GM19455 (cell line): ENCODE results near the gene SLC43A2.
"Not testable (repeated sequence)": the region's sequence is repeated elsewhere in the genome, so short reads cannot be mapped to it uniquely, and the experiment has no call there.

Experiments used
- ATAC-seq: cut with Tn5 transposase; IDR thresholded peaks from one replicate; pipeline ENCODE4 v1.9.1; 2021; ENCODE audit not compliant: unreplicated experiment

The SLC43A2 gene

DNA sequence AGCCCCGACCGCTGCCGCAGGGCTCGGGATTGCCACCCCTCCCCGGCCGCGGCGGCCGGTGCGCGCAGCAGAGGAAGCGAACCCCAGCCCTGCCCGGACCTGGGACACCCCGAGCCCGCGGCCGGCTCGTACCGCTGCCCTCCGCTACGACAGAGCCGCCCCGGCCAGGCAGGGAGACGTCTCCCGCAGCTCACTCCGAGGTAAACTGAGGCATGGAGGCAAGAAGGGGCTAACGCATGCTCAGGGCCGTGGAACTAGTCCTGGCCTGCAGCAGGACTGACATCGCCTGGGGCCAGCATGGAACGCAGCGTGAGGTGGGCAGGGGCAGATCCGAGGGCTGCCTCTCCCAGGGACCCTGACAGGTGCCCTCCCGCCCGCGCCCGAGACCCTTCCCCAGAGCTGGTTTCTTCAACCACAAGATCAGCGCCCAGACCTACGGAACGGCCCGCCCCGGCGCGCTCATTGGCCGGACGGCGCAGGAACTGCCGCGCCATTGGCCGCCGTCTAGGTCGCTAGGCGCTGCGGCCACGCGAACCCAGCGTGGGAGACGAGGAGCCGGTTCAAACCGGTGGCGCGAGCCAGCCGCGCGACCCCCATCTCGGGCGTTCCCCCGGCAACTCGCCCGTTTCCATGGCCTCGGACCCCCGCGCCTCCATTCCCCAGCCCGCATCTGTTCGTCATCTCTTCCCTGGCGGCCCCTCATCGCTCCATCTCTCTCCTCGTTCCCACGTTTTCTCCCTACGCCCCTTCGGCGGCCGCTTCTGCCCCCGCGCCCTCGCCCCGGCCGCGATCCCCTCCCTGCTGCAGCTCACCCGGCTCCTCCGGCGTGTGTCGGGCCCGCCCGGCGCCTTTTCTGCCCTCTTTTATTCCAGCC is at the start of gene SLC43A2:
Gene SLC43A2 (minus strand): TSS at position 853 of the 874 bp plus-strand sequence. CDS start 960 bp downstream, outside the sequence.
- ATAC-seq: peak; percentile 55

DNA sequence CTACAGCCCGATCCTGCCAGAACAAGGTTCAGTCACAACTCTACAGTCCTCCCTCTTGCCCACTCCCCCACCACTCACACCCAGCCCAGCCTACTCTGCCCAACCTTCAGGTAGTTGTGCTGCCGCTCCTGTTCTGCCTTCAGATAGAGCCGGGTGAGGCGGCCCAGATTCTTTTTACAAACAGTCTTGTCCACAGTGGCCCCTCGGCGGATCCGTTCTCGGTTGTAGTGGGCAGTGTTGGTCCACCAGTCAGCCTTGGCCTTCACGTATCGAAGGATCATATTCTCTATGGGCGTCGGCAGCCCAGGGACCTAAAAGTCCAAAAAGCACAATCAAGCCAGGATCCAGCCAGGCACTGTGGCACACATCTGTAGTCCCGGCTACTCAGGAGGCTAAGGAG is 47.8 kb upstream of the SLC43A2 start:
- no peak for ATAC-seq

- ATAC-seq: no peak
Observed at GRCh38 chr17:1673041-1673785, 44.6 kb upstream of the SLC43A2 start.

GRCh38 chr17:1663934-1664333 is 35.3 kb upstream of the SLC43A2 start:
- not testable (repeated sequence) for ATAC-seq

DNA sequence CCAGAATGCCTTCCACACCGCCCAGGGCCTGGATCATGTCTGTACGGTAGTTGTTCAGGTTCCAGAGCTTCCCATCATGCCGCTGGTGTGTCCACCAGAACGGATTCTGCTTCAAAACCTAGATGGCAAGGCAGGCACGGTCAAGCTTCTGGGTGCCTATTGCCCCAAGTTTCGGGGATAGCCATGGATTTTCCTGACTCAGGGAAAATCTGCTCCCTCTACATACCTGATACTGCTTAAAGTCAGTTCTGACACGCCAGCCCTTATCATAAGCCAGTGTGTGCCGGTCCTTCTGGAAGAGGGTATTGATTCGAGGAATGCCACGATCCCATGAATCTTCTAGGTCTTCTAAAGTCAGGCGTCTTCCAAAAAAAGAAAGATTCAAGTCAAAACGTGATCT is 32.4 kb upstream of the SLC43A2 start:
- no peak for ATAC-seq

DNA sequence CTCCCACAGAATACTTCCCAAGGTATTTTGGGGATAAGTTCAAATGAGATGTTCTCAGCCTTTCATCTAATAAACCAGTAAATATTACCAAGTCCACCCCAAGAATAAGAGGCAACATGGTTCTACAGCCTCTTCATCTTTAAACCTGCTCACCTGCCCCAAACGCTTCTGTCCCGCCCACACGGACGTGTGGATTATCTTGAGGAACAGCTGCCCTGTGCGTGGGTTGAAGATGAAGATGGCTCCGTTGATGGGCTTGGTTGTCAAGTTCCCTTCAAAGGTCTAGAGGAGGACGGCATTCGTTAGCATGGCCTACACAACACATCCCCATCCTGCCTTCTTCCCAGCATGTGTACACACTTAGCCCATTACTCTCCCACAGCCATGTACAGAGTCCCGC is 29.5 kb upstream of the SLC43A2 start:
- ATAC-seq: no peak

GRCh38 chr17:1653735-1654134 is 25.1 kb upstream of the SLC43A2 start:
- ATAC-seq: no peak

DNA sequence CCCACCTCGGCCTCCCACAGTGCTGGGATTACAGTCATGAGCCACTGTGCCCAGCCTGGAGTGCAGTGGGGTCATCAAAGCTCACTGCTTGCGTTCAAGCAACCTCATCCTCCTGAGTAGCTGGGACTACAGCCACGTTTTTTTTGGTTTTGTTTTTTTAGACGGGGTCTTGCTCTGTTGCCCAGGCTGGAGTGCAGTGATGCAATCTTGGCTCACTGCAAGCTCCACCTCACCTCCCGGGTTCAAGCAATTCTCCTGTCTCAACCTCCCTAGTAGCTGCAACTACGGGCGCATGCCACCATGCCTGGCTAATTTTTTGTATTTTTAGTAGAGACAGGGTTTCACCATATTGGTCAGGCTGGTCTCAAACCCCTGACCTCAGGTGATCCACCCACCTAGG is 24.2 kb upstream of the SLC43A2 start:
- not testable (repeated sequence) for ATAC-seq

- no peak for ATAC-seq
Observed at GRCh38 chr17:1651559-1651844, 22.9 kb upstream of the SLC43A2 start.

DNA sequence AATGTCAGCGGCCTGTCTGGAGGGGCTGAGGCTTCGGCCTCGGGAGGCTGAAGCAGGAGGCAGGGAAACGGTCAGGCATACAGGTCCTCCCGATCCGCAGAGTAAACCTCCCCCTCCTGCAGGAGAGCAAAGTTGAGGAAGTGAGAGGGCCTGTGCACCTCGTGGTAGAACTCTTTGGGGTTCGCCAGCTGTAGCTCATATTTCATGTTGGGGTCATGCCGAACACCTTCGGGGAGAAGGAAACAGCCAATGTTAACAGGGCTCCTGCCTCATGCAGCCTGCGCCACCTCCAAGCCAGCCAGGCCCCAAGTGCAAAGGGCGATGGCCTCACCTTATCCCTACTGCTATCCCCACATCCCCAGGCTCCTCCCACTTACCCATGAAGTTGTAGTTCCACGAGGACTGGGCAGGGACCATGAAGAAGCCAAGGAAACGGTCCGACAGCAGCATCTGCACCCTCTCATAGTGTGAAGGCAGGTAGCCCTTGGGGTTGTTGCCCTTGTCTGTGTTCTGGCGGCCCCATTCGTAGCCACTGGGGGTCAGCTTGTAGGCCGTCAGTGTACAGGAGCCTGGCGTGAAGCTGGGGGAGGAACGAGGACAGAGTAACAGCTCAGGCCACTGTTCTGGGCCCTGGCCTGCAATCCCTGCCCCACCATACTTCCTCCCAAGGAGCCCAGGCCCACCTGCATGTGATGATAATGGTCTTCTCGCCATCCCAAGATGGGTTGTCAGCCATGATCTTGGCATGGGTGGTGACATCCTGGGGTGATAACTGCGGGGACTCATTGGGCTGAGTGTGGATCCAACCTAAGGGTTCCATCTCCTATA is 22.3 kb upstream of the SLC43A2 start:
- no peak for ATAC-seq

- ATAC-seq: no peak
Observed at GRCh38 chr17:1649844-1650501, 21.3 kb upstream of the SLC43A2 start, which contains the start of gene RILP. RILP (minus strand) TSS chr17:1649866; CDS start chr17:1649804, 62 bp downstream.

DNA sequence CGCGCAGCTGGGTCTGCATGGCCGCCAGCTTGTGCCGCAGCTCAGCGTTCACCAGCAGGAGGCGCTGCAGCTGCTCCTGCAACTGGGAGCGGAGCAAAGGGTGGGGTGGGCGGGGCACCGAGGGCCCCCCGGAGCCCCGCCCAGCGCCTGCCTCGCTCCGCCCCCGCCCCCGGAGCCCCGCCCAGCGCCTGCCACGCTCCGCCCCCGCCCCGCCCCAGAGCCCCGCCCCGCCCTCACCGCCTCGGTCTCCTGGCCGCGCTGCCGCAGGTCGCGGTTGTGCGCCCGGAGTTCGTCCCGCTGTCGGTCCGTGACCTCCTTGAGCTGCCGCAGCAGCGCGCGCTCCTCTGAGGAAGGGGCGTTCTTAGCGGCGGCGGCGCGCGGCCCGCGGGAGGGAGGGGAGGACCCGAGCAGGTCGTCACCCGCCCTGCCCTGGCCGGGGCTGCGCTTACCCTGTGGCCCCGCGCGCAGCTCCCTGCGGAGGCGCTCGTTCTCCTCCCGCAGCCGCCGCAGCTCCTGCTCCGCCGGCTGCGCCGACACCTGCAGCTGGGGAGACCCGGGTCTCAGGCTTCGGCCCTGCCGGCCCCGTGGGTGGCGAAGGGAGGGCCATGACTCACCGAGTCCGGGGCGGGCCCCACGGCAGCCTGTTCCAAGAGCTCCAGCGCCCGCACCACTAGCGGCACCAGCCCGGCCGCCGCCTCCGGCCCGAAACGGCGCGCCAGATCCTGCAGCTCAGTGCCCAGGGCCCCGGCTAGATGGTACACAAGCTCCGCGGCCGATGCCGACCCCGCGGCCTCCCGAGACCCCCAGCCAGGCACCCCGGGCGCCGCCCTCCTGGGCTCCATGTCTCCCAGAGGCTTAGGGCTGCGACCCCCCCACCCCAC is 20.6 kb upstream of the SLC43A2 start:
- peak; percentile 50 for ATAC-seq

- ATAC-seq: peak; percentile 55
Observed at GRCh38 chr17:1648173-1648962, 19.7 kb upstream of the SLC43A2 start.

DNA sequence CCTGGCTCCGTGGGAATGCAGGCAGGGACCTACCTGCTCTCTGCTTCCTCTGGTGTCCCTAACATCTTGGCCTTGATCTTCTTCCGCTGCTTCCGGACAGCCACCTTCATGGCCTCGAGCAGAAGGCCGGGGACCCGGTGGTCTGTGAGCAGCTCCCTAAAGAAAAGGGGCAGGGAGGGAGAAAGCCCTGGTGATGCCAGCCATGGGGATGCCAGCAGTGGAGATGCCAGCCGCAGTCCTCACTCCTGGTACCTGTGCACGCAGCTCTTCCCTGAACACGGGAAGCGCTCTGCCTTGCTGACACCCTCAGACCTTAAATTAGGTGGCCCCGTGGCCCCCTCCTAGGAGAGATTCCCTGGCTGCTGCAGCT is 19.2 kb upstream of the SLC43A2 start:
- ATAC-seq: no peak

DNA sequence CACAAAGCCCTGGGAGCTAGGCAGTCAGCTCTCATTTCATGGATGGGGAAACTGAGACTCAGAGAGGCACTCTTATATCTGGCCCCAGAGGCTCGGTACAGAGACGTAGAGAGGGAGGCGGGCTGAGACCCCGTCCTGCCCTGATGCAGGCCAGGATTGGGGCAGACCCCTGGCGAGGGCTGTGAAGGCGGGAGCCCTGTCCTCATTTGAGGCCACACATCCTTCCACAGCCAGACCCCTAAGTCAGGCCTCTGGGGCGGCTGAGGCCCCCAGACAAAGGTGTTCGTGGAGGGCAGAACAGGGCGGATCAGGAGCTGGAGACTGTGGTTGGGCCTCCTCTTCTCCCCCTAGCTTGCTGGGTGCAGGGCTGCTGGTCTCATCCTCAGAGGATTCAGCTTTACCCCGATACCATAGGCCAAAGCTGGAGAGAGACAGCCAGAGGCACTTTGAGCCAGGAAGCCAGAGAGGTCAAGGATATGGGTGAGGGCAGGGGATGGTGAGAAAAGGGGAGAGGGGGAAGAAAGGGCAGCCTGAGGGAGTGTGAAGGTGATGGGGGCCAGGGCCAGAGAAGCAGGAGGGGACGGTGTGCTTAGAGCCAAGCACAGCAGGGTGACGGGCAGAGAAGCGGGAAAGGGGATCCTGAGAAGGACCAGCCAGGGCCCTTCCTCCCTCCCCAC is 17.7 kb upstream of the SLC43A2 start:
- ATAC-seq: no peak

GRCh38 chr17:1645207-1646171 is 16.9 kb upstream of the SLC43A2 start, which contains the start of gene SCARF1:
SCARF1 (minus strand) TSS chr17:1645732; CDS start chr17:1645697, 35 bp downstream.
- no peak for ATAC-seq

GRCh38 chr17:1644493-1645206 is 16.0 kb upstream of the SLC43A2 start:
- ATAC-seq: no peak
